GM21825 (cell line): ENCODE measurements around the gene MTTP.

Experiments
- ATAC-seq: cut with Tn5 transposase; IDR thresholded peaks from one replicate; pipeline ENCODE4 v1.9.1; 2021; ENCODE audit warnings: mild to moderate bottlenecking, moderate library complexity; ENCODE audit not compliant: unreplicated experiment

MTTP gene

GRCh38 chr4:99637174-99637573 is 62.5 kb downstream of the MTTP start:
- ATAC-seq = no peak

GRCh38 chr4:99640676-99641075 is 66.1 kb downstream of the MTTP start:
- no peak for ATAC-seq

GRCh38 chr4:99642725-99643489 is 68.3 kb downstream of the MTTP start:
- ATAC-seq = no peak

- ATAC-seq = no peak
Observed at GRCh38 chr4:99644453-99644852, 69.8 kb downstream of the MTTP start.

- ATAC-seq = no peak
Observed at GRCh38 chr4:99645036-99645435, 70.4 kb downstream of the MTTP start.

GRCh38 chr4:99645638-99646037 is 71.0 kb downstream of the MTTP start:
- no peak for ATAC-seq

GRCh38 chr4:99647071-99647470 is 72.4 kb downstream of the MTTP start:
- ATAC-seq = no peak

GRCh38 chr4:99648321-99648720 is 73.7 kb downstream of the MTTP start:
- ATAC-seq = no peak

- no peak for ATAC-seq
Observed at GRCh38 chr4:99649208-99649607, 74.6 kb downstream of the MTTP start.

GRCh38 chr4:99649778-99650177 is 75.2 kb downstream of the MTTP start:
- no peak for ATAC-seq

- ATAC-seq = no peak
Observed at GRCh38 chr4:99651016-99651769, 76.6 kb downstream of the MTTP start.

GRCh38 chr4:99651811-99652485 is 77.3 kb downstream of the MTTP start:
- ATAC-seq = no peak

GRCh38 chr4:99652596-99653436 is 78.2 kb downstream of the MTTP start:
- ATAC-seq = no peak

- no peak for ATAC-seq
Observed at GRCh38 chr4:99653916-99654315, 79.3 kb downstream of the MTTP start.

GRCh38 chr4:99654361-99654761 is 79.7 kb downstream of the MTTP start:
- no peak for ATAC-seq

- ATAC-seq = no peak
Observed at GRCh38 chr4:99655308-99656081, 80.9 kb downstream of the MTTP start.

- ATAC-seq = no peak
Observed at GRCh38 chr4:99657798-99658197, 83.2 kb downstream of the MTTP start, which contains the start of gene C4orf54. C4orf54 (minus strand) TSS chr4:99657828; CDS start chr4:99654648, 3,180 bp downstream.

GRCh38 chr4:99658666-99659065 is 84.0 kb downstream of the MTTP start:
- no peak for ATAC-seq

GRCh38 chr4:99661907-99662306 is 87.3 kb downstream of the MTTP start:
- ATAC-seq = no peak

- ATAC-seq = no peak
Observed at GRCh38 chr4:99664716-99665115, 90.1 kb downstream of the MTTP start.
